Peyer's patch (tissue), 4 donors: ENCODE data around the gene PPARA. TPM values are rescaled to one million over a fixed set of nuclear protein-coding genes. Genes with fewer than 3 reads are reported as not detected.

Source experiments
- DNase-seq, 3 donors: peaks; one replicate each; pipeline ENCODE4 v3.0.0-alpha.2; 2017 to 2019
- H3K27ac ChIP-seq, 4 donors: fragments of 200-600 bp; sonication (generic); one replicate each; pipeline ENCODE4 v1.5.1; 2016 to 2019
- H3K27me3 ChIP-seq, 2 donors: fragments of 200-600 bp; sonication (generic); one replicate each; pipeline ENCODE4 v1.5.1; 2019
- H3K36me3 ChIP-seq, 3 donors: fragments of 200-600 bp; sonication (generic); one replicate each; pipeline ENCODE4 v1.5.1; 2016 to 2019
- H3K4me1 ChIP-seq, 4 donors: fragments of 200-600 bp; sonication (generic); one replicate each; pipeline ENCODE4 v1.5.1; 2016 to 2019
- H3K4me3 ChIP-seq, 4 donors: fragments of 200-600 bp; sonication (generic); 1 replicate in 3 of 4; 2 replicates in 1 of 4; pipeline ENCODE4 v1.5.1; 2016 to 2019; ENCODE audit warnings: mild to moderate bottlenecking in 1 of 4
- H3K9me3 ChIP-seq, 4 donors: fragments of 200-600 bp; sonication (generic); one replicate each; pipeline ENCODE4 v1.5.1; 2016 to 2019; ENCODE audit warnings: mild to moderate bottlenecking in 1 of 4
- CTCF ChIP-seq, 6 experiments: fragments of 450-650 bp in 4 of 6; fragments of 200-600 bp in 2 of 6; sonication (generic) in 1 of 6; IDR thresholded peaks; one replicate each; pipeline ENCODE4 v1.5.1; 2017 to 2019; ENCODE audit warnings: antibody characterized with exemption in 6 of 6, mild to moderate bottlenecking in 3 of 6, moderate library complexity in 1 of 6
- POLR2A ChIP-seq, 2 donors: fragments of 450-650 bp; IDR thresholded peaks; one replicate each; pipeline ENCODE4 v1.5.1; 2017; ENCODE audit warnings: antibody characterized with exemption in 2 of 2, mild to moderate bottlenecking in 2 of 2, moderate library complexity in 2 of 2
- total RNA-seq, 4 donors: library from RNA; depleted of rRNA; stranded (reverse); fragments of >200 nt; gene quantifications; one replicate each; pipeline ENCODE4 v1.1.0, GENCODE V29; 2016

The PPARA gene
- total RNA-seq, 4 donors from 2014 or later = 21.5 to 231 (median 189) TPM

GRCh38 chr22:46280063-46280817, 129.9 kb downstream of the PPARA start:
- TF ChIP-seq POLR2A (IDR thresholded peaks at IDR 0.05) (no peak), CTCF (IDR thresholded peaks at IDR 0.05) (no peak)
- Histone ChIP-seq H3K27ac (peak overlapping the region in 3 of 4 donors; percentile 39 to 72 (median 40)), H3K4me1 (peaks cover 0 to 11% (median 3%) of the 10 kb centered on the region in 4 donors), H3K4me3 (no peak overlapping the region), H3K36me3 (peaks cover 0 to 98% (median 0%) of the 10 kb centered on the region in 3 donors), H3K27me3 (no peaks in the 10 kb centered on the region), H3K9me3 (no peaks in the 10 kb centered on the region)
- peak in 1 of 3 donors; percentile 38 for DNase-seq

GRCh38 chr22:46280999-46281623, 130.8 kb downstream of the PPARA start:
- Histone ChIP-seq H3K4me3 (no peak overlapping the region), H3K4me1 (peaks cover 0 to 11% (median 3%) of the 10 kb centered on the region in 4 donors), H3K27me3 (no peaks in the 10 kb centered on the region), H3K9me3 (no peaks in the 10 kb centered on the region), H3K27ac (peak overlapping the region in 1 of 4 donors; percentile 72), H3K36me3 (peaks cover 0 to 98% (median 0%) of the 10 kb centered on the region in 3 donors)
- DNase-seq = peak in 2 of 3 donors; percentile 73 to 80
- TF ChIP-seq POLR2A (IDR thresholded peaks at IDR 0.05) = no peak
- no peak for TF ChIP-seq CTCF (IDR thresholded peaks at IDR 0.05)

- Histone ChIP-seq H3K27me3 (no peaks in the 10 kb centered on the region), H3K9me3 (no peaks in the 10 kb centered on the region), H3K27ac (no peak overlapping the region), H3K4me1 (peaks cover 0 to 17% (median 3%) of the 10 kb centered on the region in 4 donors), H3K4me3 (no peak overlapping the region), H3K36me3 (peaks cover 0 to 100% (median 0%) of the 10 kb centered on the region in 3 donors)
- no peak for TF ChIP-seq POLR2A (IDR thresholded peaks at IDR 0.05)
- TF ChIP-seq CTCF (IDR thresholded peaks at IDR 0.05) = no peak
- peak in 1 of 3 donors; percentile 39 for DNase-seq
Observed at GRCh38 chr22:46281866-46282678, 131.7 kb downstream of the PPARA start.

GRCh38 chr22:46286006-46286405, 135.7 kb downstream of the PPARA start:
- DNase-seq = no peak
- H3K4me3 ChIP-seq = no peak overlapping the region
- H3K4me1 ChIP-seq = peaks cover 3 to 23% (median 6%) of the 10 kb centered on the region in 4 donors
- H3K27me3 ChIP-seq = no peaks in the 10 kb centered on the region
- TF ChIP-seq CTCF (IDR thresholded peaks at IDR 0.05) (no peak), POLR2A (IDR thresholded peaks at IDR 0.05) (no peak)
- H3K36me3 ChIP-seq = peaks cover 0 to 100% (median 0%) of the 10 kb centered on the region in 3 donors
- no peaks in the 10 kb centered on the region for H3K9me3 ChIP-seq
- H3K27ac ChIP-seq = no peak overlapping the region
